ENCODE data around the gene CCDC152. TPM values are rescaled to one million over a fixed set of nuclear protein-coding genes. Genes with fewer than 3 reads are reported as not detected.

CCDC152 gene
- total RNA-seq, 1 experiment from 2014 or later: 11.2 TPM

DNA sequence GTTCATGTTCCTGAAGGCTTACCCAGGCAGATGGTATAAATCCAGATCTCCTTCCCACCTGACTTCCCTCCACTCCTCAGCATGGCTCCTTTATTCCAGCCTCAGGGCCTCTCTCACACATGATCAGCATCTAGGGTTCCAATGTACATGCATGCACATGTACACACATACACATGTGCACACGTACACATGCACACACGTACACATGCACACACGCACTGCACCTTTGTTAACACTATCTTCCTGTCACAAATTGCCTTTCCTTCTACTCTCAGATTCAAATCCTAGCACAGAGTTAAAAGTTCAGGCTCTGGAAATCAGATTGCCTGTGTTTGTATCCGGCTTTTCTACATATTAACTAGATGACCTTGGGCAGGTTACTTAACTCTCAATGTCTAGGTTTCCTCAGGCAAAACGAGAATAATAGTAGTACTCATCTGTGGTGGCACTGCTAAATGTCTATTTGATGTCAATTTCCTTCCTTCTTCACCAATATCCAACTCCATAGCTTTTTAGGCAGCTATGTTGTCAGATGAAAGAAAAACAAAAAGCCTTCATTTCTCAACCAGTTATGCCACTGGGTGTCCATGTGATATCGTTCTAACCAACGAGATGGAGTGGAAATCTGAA is 67.8 kb downstream of the CCDC152 start:
- Histone ChIP-seq H3K9me3 (ENCODE audit: low read depth, low read length, poor library complexity, severe bottlenecking) (no peaks in the 10 kb centered on the region), H3K4me3 (ENCODE audit: low read depth, low read length, poor library complexity, severe bottlenecking) (no peak overlapping the region), H3K36me3 (ENCODE audit: insufficient read depth, low read length, poor library complexity, severe bottlenecking) (no peaks in the 10 kb centered on the region), H3K27me3 (replicated peaks; ENCODE audit: insufficient read depth, low read depth, low read length, poor library complexity) (no peaks in the 10 kb centered on the region), H3K27ac (ENCODE audit: low read depth, low read length, poor library complexity, severe bottlenecking) (no peak overlapping the region), H3K4me1 (ENCODE audit: insufficient read depth, low read length, poor library complexity, severe bottlenecking) (no peaks in the 10 kb centered on the region)
- BruUV-seq (replicated peaks): no TSS peak
- ChIA-PET POLR2A (ENCODE audit: low non-redundant PET) (no interaction called here), CTCF (no interaction called here)
- intact Hi-C loops (cut with micrococcal nuclease; ENCODE audit: unreplicated experiment): no loop called here
- DNase-seq (ENCODE audit: low spot score): no peak
- no peak for TF ChIP-seq CTCF (conservative IDR thresholded peaks at IDR 0.05; ENCODE audit: low read depth, low read length)
- no peak for TF ChIP-seq EZH2 (IDR thresholded peaks at IDR 0.05; ENCODE audit: borderline replicate concordance, low read depth, low read length, poor library complexity, severe bottlenecking)

DNA sequence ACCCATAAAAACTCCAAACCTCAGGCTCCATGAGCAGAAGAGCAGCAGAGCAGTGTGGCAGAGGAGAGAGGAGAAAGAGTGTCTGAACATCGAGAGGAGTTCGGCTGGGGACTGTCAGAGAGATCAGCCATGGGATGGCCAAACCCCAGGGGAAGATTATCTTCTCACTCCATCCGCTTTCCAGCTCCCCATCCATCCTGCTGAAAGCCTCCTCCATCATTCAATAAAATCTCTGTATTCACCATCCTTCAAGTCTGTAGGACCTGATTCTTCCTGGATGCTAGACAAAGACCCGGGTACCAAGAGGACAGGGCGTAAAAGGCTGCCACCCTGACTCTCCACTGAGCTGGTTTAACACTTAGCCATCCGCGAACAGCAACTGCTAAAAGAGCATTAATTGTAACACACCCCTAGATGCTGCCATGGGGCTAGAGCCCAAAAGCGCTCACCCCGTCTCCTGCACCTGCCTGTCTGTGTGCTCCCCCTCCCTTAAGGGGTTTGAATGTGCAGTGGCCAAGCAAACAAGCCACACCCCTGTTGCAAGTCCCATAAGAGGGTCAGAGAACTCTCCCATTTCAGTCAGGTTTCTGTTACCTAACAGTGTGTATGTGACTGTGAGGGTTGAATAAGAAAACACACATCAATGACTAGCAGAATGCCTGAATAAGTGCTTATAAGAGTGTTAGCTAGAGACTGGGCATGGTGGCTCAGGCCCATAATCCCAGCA is 69.0 kb downstream of the CCDC152 start:
- POLR2A ChIA-PET (ENCODE audit: low non-redundant PET): no interaction called here
- BruUV-seq (replicated peaks): no TSS peak

GRCh38 chr5:42826757-42827515 is 70.3 kb downstream of the CCDC152 start:
- CTCF ChIA-PET: no interaction called here
- H3K27me3 ChIP-seq (replicated peaks; ENCODE audit: insufficient read depth, low read depth, low read length, poor library complexity): no peaks in the 10 kb centered on the region
- DNase-seq (ENCODE audit: low spot score): no peak

More for the DNA sequence above, 69.0 kb downstream of the CCDC152 start:
- H3K4me1 ChIP-seq (ENCODE audit: insufficient read depth, low read length, poor library complexity, severe bottlenecking): no peaks in the 10 kb centered on the region
- H3K36me3 ChIP-seq (ENCODE audit: insufficient read depth, low read length, poor library complexity, severe bottlenecking): no peaks in the 10 kb centered on the region
- no peak overlapping the region for H3K27ac ChIP-seq (ENCODE audit: low read depth, low read length, poor library complexity, severe bottlenecking)
- H3K9me3 ChIP-seq (ENCODE audit: low read depth, low read length, poor library complexity, severe bottlenecking): no peaks in the 10 kb centered on the region
- no peak for DNase-seq (ENCODE audit: low spot score)
- intact Hi-C loops (cut with micrococcal nuclease; ENCODE audit: unreplicated experiment): no loop called here
- TF ChIP-seq CTCF (conservative IDR thresholded peaks at IDR 0.05; ENCODE audit: low read depth, low read length) (no peak), EZH2 (IDR thresholded peaks at IDR 0.05; ENCODE audit: borderline replicate concordance, low read depth, low read length, poor library complexity, severe bottlenecking) (no peak)
- H3K27me3 ChIP-seq (replicated peaks; ENCODE audit: insufficient read depth, low read depth, low read length, poor library complexity): no peaks in the 10 kb centered on the region
- H3K4me3 ChIP-seq (ENCODE audit: low read depth, low read length, poor library complexity, severe bottlenecking): no peak overlapping the region
- CTCF ChIA-PET: no interaction called here

More at GRCh38 chr5:42826757-42827515, 70.3 kb downstream of the CCDC152 start:
- BruUV-seq (replicated peaks): no TSS peak
- Histone ChIP-seq H3K9me3 (ENCODE audit: low read depth, low read length, poor library complexity, severe bottlenecking) (no peaks in the 10 kb centered on the region), H3K4me3 (ENCODE audit: low read depth, low read length, poor library complexity, severe bottlenecking) (no peak overlapping the region), H3K36me3 (ENCODE audit: insufficient read depth, low read length, poor library complexity, severe bottlenecking) (no peaks in the 10 kb centered on the region), H3K27ac (ENCODE audit: low read depth, low read length, poor library complexity, severe bottlenecking) (no peak overlapping the region), H3K4me1 (ENCODE audit: insufficient read depth, low read length, poor library complexity, severe bottlenecking) (no peaks in the 10 kb centered on the region)
- TF ChIP-seq CTCF (conservative IDR thresholded peaks at IDR 0.05; ENCODE audit: low read depth, low read length): no peak
- no peak for TF ChIP-seq EZH2 (IDR thresholded peaks at IDR 0.05; ENCODE audit: borderline replicate concordance, low read depth, low read length, poor library complexity, severe bottlenecking)
- POLR2A ChIA-PET (ENCODE audit: low non-redundant PET): no interaction called here
- intact Hi-C loops (cut with micrococcal nuclease; ENCODE audit: unreplicated experiment): no loop called here

All from A673 (cell line).